Stimulated activated CD8-positive, alpha-beta memory T cell treated with anti-CD3 and anti-CD28 coated beads, Interleukin-7, amount 100 ng/mL, for 48 hours (primary cell): ENCODE results near the gene SVOPL.

Experiments
- DNase-seq, 2 donors: peaks; one replicate each; pipeline ENCODE4 v3.0.0-alpha.2; 2020; ENCODE audit warnings: low read depth in 1 of 2; ENCODE audit errors: extremely low read depth in 1 of 2

Gene SVOPL

GRCh38 chr7:138610671-138611170 lies 90.4 kb downstream of the SVOPL start:
- no peak for DNase-seq

DNA sequence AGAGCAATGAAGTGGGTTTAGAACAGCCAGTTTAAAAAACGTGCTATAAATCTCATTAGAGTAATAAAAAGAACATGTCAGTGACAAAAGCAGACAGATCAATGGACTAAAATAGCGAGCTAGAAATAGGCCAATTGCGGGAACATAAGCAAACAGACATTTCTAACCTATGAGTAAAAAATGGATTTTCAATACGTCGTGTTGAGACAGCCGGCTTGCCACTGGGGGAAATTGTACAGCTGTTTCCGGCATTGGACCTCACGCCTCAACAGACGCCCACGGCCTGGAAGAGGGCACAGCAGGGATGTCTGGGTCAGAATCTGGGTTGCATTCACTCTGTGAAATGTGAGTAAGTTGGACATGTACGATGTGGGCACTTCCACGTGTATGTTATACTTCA lies 92.9 kb downstream of the SVOPL start:
- DNase-seq, result peak in 1 of 2 donors; percentile 20

GRCh38 chr7:138607216-138608126 lies 93.7 kb downstream of the SVOPL start:
- no peak for DNase-seq

DNA sequence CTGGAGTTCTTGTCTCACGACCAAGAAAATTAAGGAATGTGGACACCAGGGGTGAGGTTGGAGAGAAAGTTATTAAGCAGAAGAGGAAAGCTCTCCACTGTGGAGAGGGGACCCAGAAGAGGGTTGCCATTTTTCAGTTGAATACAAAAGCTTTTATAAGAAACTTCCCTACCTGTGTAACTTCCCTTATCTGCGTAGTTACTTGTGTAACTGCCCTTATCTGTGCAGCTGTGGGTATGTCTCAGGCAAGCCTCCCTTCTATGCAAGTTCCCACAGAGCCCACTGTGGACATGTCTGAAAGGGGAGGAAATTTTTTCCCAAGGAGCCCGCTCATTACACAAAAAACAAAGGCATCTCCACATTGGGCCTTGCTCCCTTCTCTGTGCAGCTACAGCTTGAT lies 94.9 kb downstream of the SVOPL start:
- no peak for DNase-seq

DNA sequence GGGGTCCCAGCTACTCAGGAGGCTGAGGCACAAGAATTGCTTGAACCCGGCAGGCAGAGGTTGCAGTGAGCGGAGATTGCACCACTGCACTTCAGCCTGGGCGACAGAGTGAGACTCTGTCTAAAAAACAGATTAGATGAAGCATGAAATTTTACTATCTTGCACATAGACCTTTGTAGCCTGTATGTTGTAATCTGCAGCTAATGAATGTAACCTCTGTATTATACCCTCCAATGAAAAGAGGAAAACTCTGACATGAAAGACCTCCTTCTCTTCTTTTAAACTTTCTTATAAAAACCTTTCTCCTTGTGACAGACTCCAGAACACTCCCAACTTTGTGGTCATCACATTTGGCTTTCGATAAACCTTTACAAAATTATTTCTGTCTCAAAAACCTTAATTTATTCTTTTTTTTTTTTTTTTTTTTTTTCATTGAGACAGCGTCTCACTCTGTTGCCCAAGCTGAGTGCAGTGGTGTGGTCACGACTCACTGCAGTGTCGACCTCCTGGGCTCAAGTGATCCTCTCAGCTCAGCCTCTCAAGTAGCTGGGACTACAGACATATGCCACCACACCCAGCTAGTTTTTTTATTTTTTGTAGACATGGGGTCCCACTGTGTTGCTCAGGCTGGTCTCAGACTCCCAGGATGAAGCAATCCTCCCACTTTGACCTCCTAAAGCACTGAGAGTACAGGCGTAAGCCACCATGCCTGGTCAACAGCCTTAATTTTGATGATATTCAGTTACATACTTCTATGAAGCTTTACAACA lies 97.4 kb downstream of the SVOPL start:
- no peak for DNase-seq

DNA sequence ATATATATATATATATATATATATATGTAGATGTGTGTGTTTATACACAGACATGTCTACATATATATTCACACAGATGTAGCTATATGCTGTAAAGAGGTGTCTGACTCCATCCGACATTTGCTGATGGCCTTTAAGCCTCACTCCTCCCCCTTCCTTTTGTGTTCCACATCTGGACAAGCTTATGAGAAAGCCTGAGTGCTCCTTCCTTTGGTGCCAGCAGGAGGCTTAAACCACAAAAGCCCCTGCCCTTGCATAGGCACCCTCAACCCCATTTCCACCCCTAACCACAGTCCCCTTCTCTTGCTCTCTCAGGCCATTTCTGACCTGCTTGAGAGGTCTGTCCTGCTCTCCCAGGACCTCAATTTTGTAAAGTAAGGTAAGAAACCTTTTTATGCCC lies 98.7 kb downstream of the SVOPL start:
- no peak for DNase-seq

- DNase-seq, result no peak
These were observed 105.7 kb downstream of the SVOPL start for GRCh38 chr7:138595454-138595853.

DNA sequence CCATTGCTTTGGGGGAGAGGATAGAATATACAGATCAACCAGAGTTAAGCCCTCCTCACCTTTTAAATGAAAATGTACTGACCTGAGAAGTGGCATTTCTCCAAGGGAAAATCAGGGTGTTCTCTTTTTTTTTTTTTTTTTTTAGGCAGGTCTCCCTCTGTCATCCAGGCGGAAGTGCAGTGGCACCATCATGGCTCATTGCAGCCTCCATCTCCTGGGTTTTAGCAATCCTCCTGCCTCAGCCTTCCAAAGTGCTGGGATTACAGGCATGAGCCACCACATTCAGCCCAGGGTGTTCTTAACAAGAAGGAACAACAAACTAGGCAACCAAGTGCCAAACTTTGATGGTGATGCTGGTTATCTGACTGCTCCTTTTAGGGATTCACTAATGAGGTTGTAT lies 111.0 kb downstream of the SVOPL start:
- no peak for DNase-seq

GRCh38 chr7:138588986-138589385 lies 112.2 kb downstream of the SVOPL start:
- DNase-seq, result no peak

GRCh38 chr7:138587485-138587884 lies 113.7 kb downstream of the SVOPL start:
- DNase-seq, result no peak

GRCh38 chr7:138585283-138585993 lies 115.7 kb downstream of the SVOPL start:
- no peak for DNase-seq

DNA sequence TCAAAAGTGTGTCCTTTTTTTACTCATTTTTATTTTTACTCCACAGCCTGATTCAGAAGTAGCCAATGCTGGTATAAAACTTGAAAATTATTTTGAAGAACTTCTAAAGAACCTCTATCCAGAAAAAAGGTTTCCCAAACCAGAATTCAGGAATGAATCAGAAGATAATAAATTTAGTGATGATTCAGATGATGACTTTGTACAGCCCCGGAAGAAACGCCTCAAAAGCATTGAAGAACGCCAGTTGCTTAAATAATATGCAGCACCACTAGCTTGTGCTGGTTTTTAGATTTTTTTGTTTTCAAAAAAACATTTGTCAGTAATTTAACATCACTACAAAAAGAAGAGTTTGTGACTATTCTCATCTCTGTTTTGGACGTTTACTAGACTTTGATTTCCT lies 116.5 kb downstream of the SVOPL start:
- no peak for DNase-seq

DNA sequence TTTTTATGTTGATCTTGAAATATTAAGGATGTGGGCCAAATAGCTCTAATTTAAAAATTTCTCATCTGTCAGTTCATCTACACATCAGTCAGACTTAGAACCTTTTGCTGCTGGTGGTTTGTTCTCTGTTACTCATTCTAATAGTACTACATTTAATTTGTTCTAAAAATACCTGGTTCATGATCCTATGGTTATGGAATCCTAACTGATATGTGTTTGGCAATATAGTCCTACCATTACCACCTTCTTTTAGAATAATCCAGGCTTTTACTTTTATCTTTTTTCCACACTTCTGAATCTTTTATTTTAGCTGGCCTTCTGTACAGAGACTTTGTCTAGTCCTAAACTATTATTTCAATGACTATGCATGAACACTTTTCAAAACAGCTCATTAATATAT lies 116.9 kb downstream of the SVOPL start:
- DNase-seq, result no peak

GRCh38 chr7:138581065-138581464 lies 120.1 kb downstream of the SVOPL start:
- no peak for DNase-seq

DNA sequence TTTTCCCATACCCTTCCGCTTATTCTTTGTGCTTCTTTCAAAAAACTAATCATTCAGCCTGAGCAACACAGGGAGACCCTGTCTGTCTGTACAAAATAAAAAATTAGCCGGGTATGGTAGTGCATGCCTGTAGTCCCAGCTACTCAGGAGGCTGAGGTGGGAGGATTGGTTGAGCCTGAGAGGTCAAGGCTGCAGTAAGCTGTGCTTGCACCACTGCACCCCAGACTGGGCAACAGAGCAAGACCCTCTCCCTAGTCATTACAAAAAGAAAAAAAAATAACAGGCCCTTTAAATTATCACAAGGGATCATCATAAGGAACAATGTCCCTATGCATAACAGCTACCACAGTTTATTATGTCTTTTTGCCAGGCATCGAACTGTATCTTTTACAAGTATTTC lies 121.5 kb downstream of the SVOPL start:
- no peak for DNase-seq

DNA sequence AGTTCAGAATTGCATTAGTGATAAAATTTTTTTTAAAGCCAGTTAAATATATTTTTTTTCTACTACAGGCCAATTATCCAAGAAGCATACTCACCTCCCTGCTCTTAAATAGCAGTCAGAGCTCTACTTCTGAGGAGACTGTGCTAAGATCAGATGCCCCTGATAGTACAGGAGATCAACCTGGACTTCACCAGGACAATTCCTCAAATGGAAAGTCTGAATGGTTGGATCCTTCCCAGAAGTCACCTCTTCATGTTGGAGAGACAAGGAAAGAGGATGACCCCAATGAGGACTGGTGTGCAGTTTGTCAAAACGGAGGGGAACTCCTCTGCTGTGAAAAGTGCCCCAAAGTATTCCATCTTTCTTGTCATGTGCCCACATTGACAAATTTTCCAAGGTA lies 122.0 kb downstream of the SVOPL start:
- no peak for DNase-seq

GRCh38 chr7:138575897-138576428 lies 125.2 kb downstream of the SVOPL start:
- DNase-seq, result no peak

DNA sequence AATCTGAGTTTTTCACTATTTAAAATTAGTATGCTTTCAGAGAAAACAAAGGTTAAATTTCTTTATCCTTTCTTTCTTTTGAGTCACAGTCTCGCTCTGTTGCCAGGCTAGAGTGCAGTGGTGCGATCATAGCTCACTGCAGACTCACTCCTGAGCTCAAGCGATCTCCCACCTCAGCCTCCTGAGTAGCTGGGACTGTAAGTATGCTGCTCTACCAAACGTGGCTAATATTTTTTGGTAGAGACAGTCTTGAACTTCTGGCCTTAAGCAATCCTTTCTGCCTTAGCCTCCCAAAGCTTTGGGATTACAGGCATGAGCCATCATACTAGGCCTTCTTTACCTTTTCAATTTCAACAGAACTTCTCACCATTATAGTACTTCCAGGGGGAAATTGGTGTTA lies 127.4 kb downstream of the SVOPL start:
- no peak for DNase-seq

- DNase-seq, result no peak
These were observed 130.4 kb downstream of the SVOPL start for GRCh38 chr7:138570715-138571114.

DNA sequence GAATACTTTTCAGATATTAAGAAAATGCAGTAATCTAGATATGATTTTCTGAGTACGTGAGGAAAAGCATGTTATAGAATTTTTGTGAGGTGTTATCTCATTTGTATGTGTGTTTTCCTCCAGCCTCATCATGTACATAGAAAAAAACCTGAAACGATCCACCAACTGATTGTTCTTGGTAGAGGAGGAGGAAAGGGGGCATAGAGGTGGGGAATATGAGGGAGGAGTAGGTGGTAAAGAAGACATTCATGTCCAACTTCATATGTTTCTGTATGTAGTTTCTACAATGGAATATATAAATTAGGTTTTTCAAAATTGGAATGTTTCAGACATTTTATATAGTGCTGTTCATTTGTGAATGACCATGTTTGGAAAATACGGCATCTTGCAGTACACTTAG lies 131.7 kb downstream of the SVOPL start:
- DNase-seq, result no peak

- no peak for DNase-seq
These were observed 132.5 kb downstream of the SVOPL start for GRCh38 chr7:138568655-138569054.
